ENCODE data around the gene STAC3. TPM values are rescaled to one million over a fixed set of nuclear protein-coding genes. Genes with fewer than 3 reads are reported as not detected.
A peak's percentile ranks its signal among the peaks of the same experiment; 100 is the strongest.

Gene STAC3
- total RNA-seq, 1 donor from 2014 or later, result 3.3 TPM

DNA sequence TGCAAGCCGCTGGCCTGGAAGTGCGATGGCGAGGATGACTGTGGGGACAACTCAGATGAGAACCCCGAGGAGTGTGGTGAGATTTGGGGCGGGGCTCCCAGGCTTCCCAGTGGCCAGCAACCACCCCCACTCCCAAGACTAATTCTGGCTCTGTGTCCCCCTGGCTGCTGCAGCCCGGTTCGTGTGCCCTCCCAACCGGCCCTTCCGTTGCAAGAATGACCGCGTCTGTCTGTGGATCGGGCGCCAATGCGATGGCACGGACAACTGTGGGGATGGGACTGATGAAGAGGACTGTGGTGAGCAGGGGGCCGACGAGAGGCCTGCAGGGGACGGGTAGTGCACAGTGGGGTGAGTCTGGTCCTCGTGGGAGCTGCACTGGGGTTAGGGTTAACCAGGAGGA is 46.5 kb downstream of the STAC3 start:
- Mint-ChIP-seq H3K9me3 (ENCODE audit: unreplicated experiment) (no peaks in the 10 kb centered on the region), H3K27ac (ENCODE audit: unreplicated experiment) (no peak overlapping the region), H3K4me3 (ENCODE audit: unreplicated experiment) (peak overlapping the region; percentile 12), H3K4me1 (ENCODE audit: unreplicated experiment) (no peaks in the 10 kb centered on the region), H3K36me3 (ENCODE audit: low read depth, unreplicated experiment) (peaks cover 11% of the 10 kb centered on the region), H3K27me3 (ENCODE audit: unreplicated experiment) (peaks cover 8% of the 10 kb centered on the region)
- TF ChIP-seq, protein P1, sequence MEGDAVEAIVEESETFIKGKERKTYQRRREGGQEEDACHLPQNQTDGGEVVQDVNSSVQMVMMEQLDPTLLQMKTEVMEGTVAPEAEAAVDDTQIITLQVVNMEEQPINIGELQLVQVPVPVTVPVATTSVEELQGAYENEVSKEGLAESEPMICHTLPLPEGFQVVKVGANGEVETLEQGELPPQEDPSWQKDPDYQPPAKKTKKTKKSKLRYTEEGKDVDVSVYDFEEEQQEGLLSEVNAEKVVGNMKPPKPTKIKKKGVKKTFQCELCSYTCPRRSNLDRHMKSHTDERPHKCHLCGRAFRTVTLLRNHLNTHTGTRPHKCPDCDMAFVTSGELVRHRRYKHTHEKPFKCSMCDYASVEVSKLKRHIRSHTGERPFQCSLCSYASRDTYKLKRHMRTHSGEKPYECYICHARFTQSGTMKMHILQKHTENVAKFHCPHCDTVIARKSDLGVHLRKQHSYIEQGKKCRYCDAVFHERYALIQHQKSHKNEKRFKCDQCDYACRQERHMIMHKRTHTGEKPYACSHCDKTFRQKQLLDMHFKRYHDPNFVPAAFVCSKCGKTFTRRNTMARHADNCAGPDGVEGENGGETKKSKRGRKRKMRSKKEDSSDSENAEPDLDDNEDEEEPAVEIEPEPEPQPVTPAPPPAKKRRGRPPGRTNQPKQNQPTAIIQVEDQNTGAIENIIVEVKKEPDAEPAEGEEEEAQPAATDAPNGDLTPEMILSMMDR (IDR thresholded peaks at IDR 0.05; ENCODE audit: unreplicated experiment), result no peak
- no peak for DNase-seq (ENCODE audit: low spot score)

- no peak for DNase-seq (ENCODE audit: low spot score)
- Mint-ChIP-seq H3K4me1 (ENCODE audit: unreplicated experiment) (no peaks in the 10 kb centered on the region), H3K27me3 (ENCODE audit: unreplicated experiment) (peaks cover 8% of the 10 kb centered on the region), H3K36me3 (ENCODE audit: low read depth, unreplicated experiment) (peaks cover 11% of the 10 kb centered on the region), H3K4me3 (ENCODE audit: unreplicated experiment) (no peak overlapping the region), H3K27ac (ENCODE audit: unreplicated experiment) (no peak overlapping the region), H3K9me3 (ENCODE audit: unreplicated experiment) (no peaks in the 10 kb centered on the region)
- TF ChIP-seq, protein P1 (IDR thresholded peaks at IDR 0.05; ENCODE audit: unreplicated experiment), result no peak
Observed at GRCh38 chr12:57203791-57204190, 47.2 kb downstream of the STAC3 start.

GRCh38 chr12:57203201-57203600 is 47.8 kb downstream of the STAC3 start:
- TF ChIP-seq, protein P1 (IDR thresholded peaks at IDR 0.05; ENCODE audit: unreplicated experiment), result no peak
- no peak for DNase-seq (ENCODE audit: low spot score)
- no peak overlapping the region for H3K4me3 Mint-ChIP-seq (ENCODE audit: unreplicated experiment)
- H3K27me3 Mint-ChIP-seq (ENCODE audit: unreplicated experiment), result peaks cover 8% of the 10 kb centered on the region
- H3K9me3 Mint-ChIP-seq (ENCODE audit: unreplicated experiment), result no peaks in the 10 kb centered on the region
- no peaks in the 10 kb centered on the region for H3K4me1 Mint-ChIP-seq (ENCODE audit: unreplicated experiment)
- peaks cover 17% of the 10 kb centered on the region for H3K36me3 Mint-ChIP-seq (ENCODE audit: low read depth, unreplicated experiment)
- H3K27ac Mint-ChIP-seq (ENCODE audit: unreplicated experiment), result no peak overlapping the region

DNA sequence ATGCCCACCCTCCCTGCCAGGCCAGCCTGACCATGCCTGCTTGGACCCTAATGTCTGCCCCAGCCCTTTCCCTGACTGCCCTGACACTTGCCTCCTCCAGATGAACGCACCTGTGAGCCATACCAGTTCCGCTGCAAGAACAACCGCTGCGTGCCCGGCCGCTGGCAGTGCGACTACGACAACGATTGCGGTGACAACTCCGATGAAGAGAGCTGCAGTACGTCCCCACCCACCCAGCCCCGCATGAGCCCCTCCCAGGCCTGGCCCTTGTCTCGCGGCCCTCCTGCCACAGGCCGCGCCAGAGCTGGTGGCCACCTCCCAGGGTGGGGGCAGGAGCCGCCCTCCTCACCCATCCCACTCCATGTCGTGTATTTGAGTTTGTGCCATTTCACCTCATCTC is 48.7 kb downstream of the STAC3 start:
- Mint-ChIP-seq H3K27ac (ENCODE audit: unreplicated experiment) (no peak overlapping the region), H3K4me3 (ENCODE audit: unreplicated experiment) (peak overlapping the region; percentile 51), H3K36me3 (ENCODE audit: low read depth, unreplicated experiment) (peaks cover 21% of the 10 kb centered on the region), H3K4me1 (ENCODE audit: unreplicated experiment) (no peaks in the 10 kb centered on the region), H3K9me3 (ENCODE audit: unreplicated experiment) (no peaks in the 10 kb centered on the region), H3K27me3 (ENCODE audit: unreplicated experiment) (peaks cover 12% of the 10 kb centered on the region)
- TF ChIP-seq, protein P1 (IDR thresholded peaks at IDR 0.05; ENCODE audit: unreplicated experiment), result no peak
- no peak for DNase-seq (ENCODE audit: low spot score)

GRCh38 chr12:57201631-57202030 is 49.4 kb downstream of the STAC3 start:
- TF ChIP-seq, protein P1 (IDR thresholded peaks at IDR 0.05; ENCODE audit: unreplicated experiment), result no peak
- H3K27ac Mint-ChIP-seq (ENCODE audit: unreplicated experiment), result no peak overlapping the region
- H3K36me3 Mint-ChIP-seq (ENCODE audit: low read depth, unreplicated experiment), result peaks cover 24% of the 10 kb centered on the region
- H3K27me3 Mint-ChIP-seq (ENCODE audit: unreplicated experiment), result peaks cover 10% of the 10 kb centered on the region
- H3K4me1 Mint-ChIP-seq (ENCODE audit: unreplicated experiment), result no peaks in the 10 kb centered on the region
- no peak for DNase-seq (ENCODE audit: low spot score)
- no peaks in the 10 kb centered on the region for H3K9me3 Mint-ChIP-seq (ENCODE audit: unreplicated experiment)
- no peak overlapping the region for H3K4me3 Mint-ChIP-seq (ENCODE audit: unreplicated experiment)
